Measurements from ENCODE around the gene CLEC7A. TPM values are rescaled to one million over a fixed set of nuclear protein-coding genes. Genes with fewer than 3 reads are reported as not detected.

The CLEC7A gene
- total RNA-seq, 2 experiments from 2014 or later, result 2.5 to 3.7 TPM

DNA sequence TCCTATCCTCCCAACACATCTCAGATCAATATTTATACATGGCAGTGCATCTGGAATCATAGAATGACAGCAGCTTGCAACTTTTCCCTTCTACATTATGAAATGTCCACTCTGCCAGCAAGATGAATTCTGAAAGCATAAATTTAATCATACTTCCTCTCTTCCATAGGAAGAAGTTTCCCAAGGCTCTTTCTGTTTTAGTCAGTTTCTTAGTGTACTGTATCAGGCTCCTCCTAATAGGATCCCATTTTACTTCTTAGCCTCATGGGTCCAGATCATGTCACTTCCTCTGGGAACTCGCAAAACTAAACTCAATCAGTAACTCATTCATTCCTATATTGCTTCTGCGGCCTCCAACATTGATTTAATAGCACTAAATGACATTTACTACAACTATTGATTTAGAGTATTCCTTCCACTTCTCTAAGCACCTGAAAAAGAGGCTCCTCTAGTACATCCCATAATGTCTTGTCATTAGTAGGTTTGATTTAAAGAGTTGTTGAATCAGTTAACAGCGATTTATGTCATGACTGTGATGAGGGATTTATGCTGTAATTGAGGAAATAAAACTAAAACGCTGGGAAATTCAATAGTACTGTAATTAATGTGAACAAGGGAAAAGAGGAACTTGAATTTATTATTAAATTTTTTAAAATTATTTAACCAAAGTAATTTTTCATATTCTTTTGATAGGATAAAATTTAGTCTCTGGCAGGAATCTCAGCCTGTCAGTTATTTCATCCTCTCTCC lies 35.2 kb downstream of the CLEC7A start:
- Mint-ChIP-seq H3K4me3 (no peak overlapping the region), H3K27me3 (no peaks in the 10 kb centered on the region), H3K4me1 (ENCODE audit: low read depth) (no peaks in the 10 kb centered on the region), H3K9me3 (no peaks in the 10 kb centered on the region), H3K27ac (no peak overlapping the region), H3K36me3 (ENCODE audit: low read depth) (no peaks in the 10 kb centered on the region)
- Histone ChIP-seq H3K4me1 (ENCODE audit: insufficient read depth, low read length) (no peaks in the 10 kb centered on the region), H3K27ac (ENCODE audit: low read depth in 1 of 2, low read length in 2 of 2) (no peak overlapping the region), H3K27me3 (ENCODE audit: control insufficient read depth in 1 of 2, insufficient read depth in 2 of 2, low read length in 2 of 2) (no peaks in the 10 kb centered on the region), H3K4me3 (ENCODE audit: low read length) (no peak overlapping the region), H3K36me3 (ENCODE audit: insufficient read depth, low read length) (no peaks in the 10 kb centered on the region), H3K9me3 (ENCODE audit: control insufficient read depth in 1 of 2, insufficient read depth in 1 of 2, low read length in 2 of 2) (no peaks in the 10 kb centered on the region)
- ATAC-seq (ENCODE audit: poor library complexity) (no peak), DNase-seq (peak in 2 of 14 experiments; percentile 1 to 9)
- intact Hi-C loops (cut with DNase I, micrococcal nuclease), result no loop called here
- TF ChIP-seq, protein P1, sequence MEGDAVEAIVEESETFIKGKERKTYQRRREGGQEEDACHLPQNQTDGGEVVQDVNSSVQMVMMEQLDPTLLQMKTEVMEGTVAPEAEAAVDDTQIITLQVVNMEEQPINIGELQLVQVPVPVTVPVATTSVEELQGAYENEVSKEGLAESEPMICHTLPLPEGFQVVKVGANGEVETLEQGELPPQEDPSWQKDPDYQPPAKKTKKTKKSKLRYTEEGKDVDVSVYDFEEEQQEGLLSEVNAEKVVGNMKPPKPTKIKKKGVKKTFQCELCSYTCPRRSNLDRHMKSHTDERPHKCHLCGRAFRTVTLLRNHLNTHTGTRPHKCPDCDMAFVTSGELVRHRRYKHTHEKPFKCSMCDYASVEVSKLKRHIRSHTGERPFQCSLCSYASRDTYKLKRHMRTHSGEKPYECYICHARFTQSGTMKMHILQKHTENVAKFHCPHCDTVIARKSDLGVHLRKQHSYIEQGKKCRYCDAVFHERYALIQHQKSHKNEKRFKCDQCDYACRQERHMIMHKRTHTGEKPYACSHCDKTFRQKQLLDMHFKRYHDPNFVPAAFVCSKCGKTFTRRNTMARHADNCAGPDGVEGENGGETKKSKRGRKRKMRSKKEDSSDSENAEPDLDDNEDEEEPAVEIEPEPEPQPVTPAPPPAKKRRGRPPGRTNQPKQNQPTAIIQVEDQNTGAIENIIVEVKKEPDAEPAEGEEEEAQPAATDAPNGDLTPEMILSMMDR (IDR thresholded peaks at IDR 0.05), result no peak
- POLR2A ChIA-PET, result no interaction called here
- CTCF ChIA-PET, result no interaction called here

DNA sequence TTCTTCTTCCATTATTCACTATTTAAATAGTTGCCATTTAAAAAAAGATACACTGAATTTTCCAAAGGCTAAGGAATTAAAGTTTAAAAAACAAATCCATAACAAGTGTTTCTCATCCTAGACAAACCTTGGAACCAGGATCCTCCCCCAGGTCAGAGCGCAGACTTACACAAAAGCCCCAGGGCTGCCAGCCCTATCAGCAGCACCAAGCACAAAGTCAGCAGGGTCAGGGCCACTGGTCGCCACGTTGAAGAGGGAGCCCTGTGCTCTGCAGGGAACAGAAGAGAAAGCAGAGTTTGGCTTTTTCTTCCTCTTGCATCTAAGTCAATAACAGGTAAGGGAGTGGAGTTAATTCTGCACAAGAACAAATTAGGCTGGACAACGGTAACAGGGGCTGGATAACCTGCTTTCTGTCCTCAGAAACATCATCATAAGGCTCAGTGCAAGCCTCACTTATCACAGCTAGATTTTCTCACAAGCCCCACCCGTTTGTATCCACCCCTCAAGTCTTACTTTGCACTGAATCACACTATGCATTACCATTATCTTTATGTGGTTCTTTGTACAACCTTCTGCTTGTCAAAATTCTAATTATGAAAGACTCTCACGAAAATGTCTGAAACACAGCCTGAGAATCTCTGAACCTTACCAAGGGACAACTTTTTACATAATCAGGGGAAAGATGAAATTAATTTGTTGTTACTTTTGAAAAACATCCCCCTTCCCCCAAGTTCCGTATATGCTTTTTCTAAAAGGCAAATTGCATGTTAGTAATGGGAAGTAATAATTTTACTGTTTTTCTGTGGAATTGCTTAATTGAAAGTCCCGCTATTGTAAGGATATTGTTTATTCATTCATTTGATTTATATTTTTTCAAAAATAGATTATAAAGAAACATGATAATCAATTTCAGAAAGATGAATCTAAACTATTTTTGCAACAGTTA lies 40.8 kb downstream of the CLEC7A start:
- Histone ChIP-seq H3K27ac (ENCODE audit: low read depth in 1 of 2, low read length in 2 of 2) (no peak overlapping the region), H3K4me3 (ENCODE audit: low read length) (no peak overlapping the region), H3K9me3 (ENCODE audit: control insufficient read depth in 1 of 2, insufficient read depth in 1 of 2, low read length in 2 of 2) (peaks cover 6% of the 10 kb centered on the region in 2 experiments), H3K27me3 (ENCODE audit: control insufficient read depth in 1 of 2, insufficient read depth in 2 of 2, low read length in 2 of 2) (no peaks in the 10 kb centered on the region), H3K36me3 (ENCODE audit: insufficient read depth, low read length) (no peaks in the 10 kb centered on the region), H3K4me1 (ENCODE audit: insufficient read depth, low read length) (no peaks in the 10 kb centered on the region)
- Mint-ChIP-seq H3K27me3 (no peaks in the 10 kb centered on the region), H3K9me3 (peaks cover 4% of the 10 kb centered on the region), H3K36me3 (ENCODE audit: low read depth) (no peaks in the 10 kb centered on the region), H3K4me3 (no peak overlapping the region), H3K4me1 (ENCODE audit: low read depth) (no peaks in the 10 kb centered on the region), H3K27ac (no peak overlapping the region)
- intact Hi-C loops (cut with DNase I, micrococcal nuclease), result no loop called here
- ChIA-PET CTCF (no interaction called here), POLR2A (no interaction called here)
- no peak for ATAC-seq (ENCODE audit: poor library complexity)
- DNase-seq, result no peak
- TF ChIP-seq, protein P1 (IDR thresholded peaks at IDR 0.05), result no peak

DNA sequence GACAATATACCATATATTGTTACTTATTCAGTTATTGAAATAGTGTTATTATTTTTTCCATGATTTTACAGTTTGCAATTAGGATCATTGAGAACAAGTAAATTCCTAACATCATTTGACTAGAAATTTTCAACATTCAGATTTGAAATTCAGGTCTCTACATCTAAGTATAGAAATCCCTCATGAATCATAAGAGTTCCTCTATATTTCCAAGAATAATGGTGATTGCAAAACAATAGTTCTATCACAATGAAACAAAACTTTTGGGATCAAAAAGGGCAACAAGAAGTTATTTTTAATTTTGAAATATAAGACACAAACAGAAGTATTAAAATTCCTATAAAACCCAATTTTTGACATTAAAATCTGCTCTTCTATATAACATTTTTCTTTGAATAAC lies 42.0 kb downstream of the CLEC7A start:
- H3K27ac ChIP-seq (ENCODE audit: low read depth in 1 of 2, low read length in 2 of 2), result no peak overlapping the region
- ChIA-PET POLR2A (no interaction called here), CTCF (no interaction called here)
- Mint-ChIP-seq H3K27ac (no peak overlapping the region), H3K36me3 (ENCODE audit: low read depth) (no peaks in the 10 kb centered on the region), H3K9me3 (peaks cover 8% of the 10 kb centered on the region), H3K4me3 (no peak overlapping the region), H3K4me1 (ENCODE audit: low read depth) (no peaks in the 10 kb centered on the region), H3K27me3 (no peaks in the 10 kb centered on the region)
- no peaks in the 10 kb centered on the region for H3K4me1 ChIP-seq (ENCODE audit: insufficient read depth, low read length)
- ATAC-seq (ENCODE audit: poor library complexity), result no peak
- no peaks in the 10 kb centered on the region for H3K36me3 ChIP-seq (ENCODE audit: insufficient read depth, low read length)
- TF ChIP-seq, protein P1 (IDR thresholded peaks at IDR 0.05), result no peak
- DNase-seq, result no peak
- peaks cover 0 to under 1% of the 10 kb centered on the region in 2 experiments for H3K27me3 ChIP-seq (ENCODE audit: control insufficient read depth in 1 of 2, insufficient read depth in 2 of 2, low read length in 2 of 2)
- intact Hi-C loops (cut with DNase I, micrococcal nuclease), result no loop called here
- H3K4me3 ChIP-seq (ENCODE audit: low read length), result no peak overlapping the region
- peaks cover 6 to 13% of the 10 kb centered on the region in 2 experiments for H3K9me3 ChIP-seq (ENCODE audit: control insufficient read depth in 1 of 2, insufficient read depth in 1 of 2, low read length in 2 of 2)

All from CD4-positive, alpha-beta T cell (primary cell).